ENCODE measurements around the gene POU2AF2. TPM values are rescaled to one million over a fixed set of nuclear protein-coding genes. Genes with fewer than 3 reads are reported as not detected.

POU2AF2 gene, protein sequence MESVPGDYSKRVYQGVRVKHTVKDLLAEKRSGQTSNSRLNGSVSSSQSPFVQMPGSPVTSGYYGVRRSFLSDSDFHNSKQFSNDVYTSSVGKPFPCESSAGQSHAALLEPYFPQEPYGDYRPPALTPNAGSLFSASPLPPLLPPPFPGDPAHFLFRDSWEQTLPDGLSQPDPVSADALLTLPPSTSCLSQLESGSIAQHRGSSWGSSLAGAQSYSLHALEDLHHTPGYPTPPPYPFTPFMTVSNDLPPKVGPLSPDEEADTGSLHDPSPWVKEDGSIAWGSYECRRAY
- not detected for total RNA-seq
- not detected for polyA plus RNA-seq

DNA sequence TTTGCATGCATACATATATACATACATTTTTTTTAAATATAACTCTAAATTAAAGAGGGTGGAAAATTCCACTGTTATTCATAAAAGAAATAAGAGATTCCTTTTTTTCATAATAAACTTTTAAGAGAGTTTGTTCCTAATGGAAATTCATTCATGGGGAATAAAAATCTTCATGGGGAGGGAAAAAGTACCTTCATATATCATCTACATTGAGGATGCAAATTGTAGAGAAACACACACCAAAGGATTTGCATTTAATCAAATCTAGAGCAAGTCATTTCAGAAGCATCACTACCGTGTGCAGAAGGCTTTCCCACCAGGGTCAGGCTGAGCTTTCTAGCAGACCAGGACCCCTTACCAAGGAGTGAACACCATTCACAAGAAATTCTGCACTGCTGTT lies at the start of gene POU2AF2:
Gene POU2AF2 (plus strand): TSS at position 301 of the 400 bp plus-strand sequence. CDS start 129 bp downstream, outside the sequence.
- peaks cover 21 to 28% of the 10 kb centered on the region in 2 donors for H3K27me3 Mint-ChIP-seq
- no peaks in the 10 kb centered on the region for H3K36me3 ChIP-seq (ENCODE audit: insufficient read depth, low read length)
- H3K27ac ChIP-seq (ENCODE audit: low read depth, low read length), result no peak within 1 kb of the TSS
- no peaks in the 10 kb centered on the region for H3K27me3 ChIP-seq (ENCODE audit: insufficient read depth, low read length)
- peaks cover 0 to 1% (median 0%) of the 10 kb centered on the region in 8 donors for H3K9me3 Mint-ChIP-seq
- no peak within 1 kb of the TSS for H3K4me3 Mint-ChIP-seq
- ChIA-PET POLR2A (ENCODE audit: partially characterized antibody) (no interaction called here), CTCF (ENCODE audit: partially characterized antibody) (no interaction called here)
- no peak for DNase-seq
- no peaks in the 10 kb centered on the region for H3K36me3 Mint-ChIP-seq
- H3K4me1 ChIP-seq (ENCODE audit: insufficient read depth, low read length), result no peaks in the 10 kb centered on the region
- H3K27ac Mint-ChIP-seq, result no peak within 1 kb of the TSS
- no peak within 1 kb of the TSS for H3K4me3 ChIP-seq (ENCODE audit: low read length in 2 of 2)
- no peaks in the 10 kb centered on the region for H3K4me1 Mint-ChIP-seq
- intact Hi-C loops (cut with micrococcal nuclease), result no loop called here
- no peaks in the 10 kb centered on the region for H3K9me3 ChIP-seq (ENCODE audit: control insufficient read depth in 1 of 2, low read length in 2 of 2)

DNA sequence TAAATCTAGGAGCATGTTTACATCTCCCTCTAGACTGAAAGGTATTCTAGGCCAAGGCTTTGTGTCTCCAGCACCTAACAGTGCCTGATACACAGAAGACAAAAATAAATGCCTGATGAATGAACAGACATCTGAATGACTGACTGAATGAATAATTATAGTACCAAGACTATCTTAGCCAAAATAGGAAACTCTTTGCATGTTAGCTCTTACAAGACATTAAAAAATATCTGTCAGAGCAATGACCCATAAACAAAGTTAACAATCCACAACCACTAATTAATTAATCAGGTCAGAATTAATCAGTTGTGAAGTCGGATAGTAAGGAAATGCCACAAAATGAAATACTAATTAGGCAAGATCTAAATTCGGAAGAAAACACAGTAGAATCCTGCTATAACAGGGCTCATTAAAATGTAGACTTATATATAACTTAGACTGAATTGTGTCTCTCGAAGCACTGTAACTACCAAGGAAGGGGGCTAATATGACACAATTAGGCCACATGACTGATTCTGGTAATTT lies 45.5 kb upstream of the POU2AF2 start:
- Mint-ChIP-seq H3K27ac (no peak overlapping the region), H3K36me3 (no peaks in the 10 kb centered on the region), H3K9me3 (no peaks in the 10 kb centered on the region), H3K27me3 (peaks cover 6 to 9% of the 10 kb centered on the region in 2 donors), H3K4me1 (peaks cover 0 to 3% (median 0%) of the 10 kb centered on the region in 4 donors), H3K4me3 (no peak overlapping the region)
- H3K36me3 ChIP-seq (ENCODE audit: insufficient read depth, low read length), result no peaks in the 10 kb centered on the region
- intact Hi-C loops (cut with micrococcal nuclease), result no loop called here
- ChIA-PET POLR2A (ENCODE audit: partially characterized antibody) (no interaction called here), CTCF (ENCODE audit: partially characterized antibody) (no interaction called here)
- DNase-seq, result no peak
- H3K27me3 ChIP-seq (ENCODE audit: insufficient read depth, low read length), result no peaks in the 10 kb centered on the region
- H3K4me1 ChIP-seq (ENCODE audit: insufficient read depth, low read length), result no peaks in the 10 kb centered on the region
- no peak overlapping the region for H3K4me3 ChIP-seq (ENCODE audit: low read length in 2 of 2)
- H3K27ac ChIP-seq (ENCODE audit: low read depth, low read length), result no peak overlapping the region
- H3K9me3 ChIP-seq (ENCODE audit: control insufficient read depth in 1 of 2, low read length in 2 of 2), result no peaks in the 10 kb centered on the region

DNA sequence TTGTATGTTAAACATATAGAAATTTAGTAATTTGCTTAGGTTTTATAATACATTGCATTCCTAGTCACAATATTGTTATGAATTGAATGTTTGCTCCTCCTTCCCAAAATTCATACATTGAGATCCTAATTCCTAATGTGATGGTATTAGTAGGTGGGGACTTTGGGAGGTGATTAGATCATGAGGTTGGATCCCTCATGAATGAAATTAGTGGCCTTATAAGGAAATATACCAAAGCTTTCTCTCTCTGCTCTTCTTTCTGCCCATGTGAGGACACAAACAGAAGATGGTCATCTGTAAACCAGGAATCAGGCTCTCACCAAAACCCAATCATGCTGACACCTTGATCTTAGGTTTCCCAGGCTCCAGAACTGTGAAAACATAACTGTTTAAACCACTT lies 41.3 kb upstream of the POU2AF2 start:
- Mint-ChIP-seq H3K36me3 (no peaks in the 10 kb centered on the region), H3K4me1 (no peaks in the 10 kb centered on the region), H3K27ac (no peak overlapping the region), H3K4me3 (no peak overlapping the region), H3K27me3 (peaks cover 4 to 7% of the 10 kb centered on the region in 2 donors), H3K9me3 (no peaks in the 10 kb centered on the region)
- Histone ChIP-seq H3K36me3 (ENCODE audit: insufficient read depth, low read length) (no peaks in the 10 kb centered on the region), H3K27me3 (ENCODE audit: insufficient read depth, low read length) (no peaks in the 10 kb centered on the region), H3K9me3 (ENCODE audit: control insufficient read depth in 1 of 2, low read length in 2 of 2) (no peaks in the 10 kb centered on the region), H3K4me3 (ENCODE audit: low read length in 2 of 2) (no peak overlapping the region), H3K4me1 (ENCODE audit: insufficient read depth, low read length) (no peaks in the 10 kb centered on the region), H3K27ac (ENCODE audit: low read depth, low read length) (no peak overlapping the region)
- POLR2A ChIA-PET (ENCODE audit: partially characterized antibody), result no interaction called here
- no peak for DNase-seq
- intact Hi-C loops (cut with micrococcal nuclease), result no loop called here
- CTCF ChIA-PET (ENCODE audit: partially characterized antibody), result no interaction called here

DNA sequence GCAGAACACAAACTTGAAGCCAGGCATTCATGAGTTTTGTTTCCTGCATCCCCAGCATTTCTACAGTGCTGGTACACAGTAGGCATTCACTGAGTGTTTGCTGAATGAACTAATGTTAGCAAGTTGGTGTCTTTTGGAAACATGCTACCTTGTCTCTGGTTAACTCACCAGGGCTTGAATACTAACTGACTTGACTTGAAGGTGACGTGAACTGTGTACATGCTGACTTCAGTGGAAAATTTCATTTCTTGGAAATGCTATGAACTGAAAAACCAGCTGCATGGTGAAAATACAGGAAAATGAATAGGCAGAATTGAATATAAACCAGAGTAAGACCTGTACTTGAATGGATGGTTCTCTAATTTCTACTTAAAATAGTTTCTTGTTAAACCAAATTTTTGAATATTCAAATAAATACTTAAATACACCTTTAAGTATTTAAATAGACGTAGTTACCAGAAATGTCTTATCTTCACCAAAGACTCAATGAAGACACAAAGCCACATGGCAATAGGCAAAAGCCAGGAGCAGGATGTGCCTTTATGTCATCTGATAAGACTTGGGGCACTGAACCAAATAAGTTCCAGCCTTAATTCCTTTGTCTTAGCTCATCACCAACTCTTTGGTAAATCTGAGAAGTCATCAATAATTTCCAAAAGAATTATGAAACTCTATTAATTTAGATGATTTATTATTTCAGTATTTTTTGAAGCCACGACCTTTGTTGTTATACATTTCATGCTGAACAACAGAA lies 39.7 kb upstream of the POU2AF2 start:
- ChIA-PET POLR2A (ENCODE audit: partially characterized antibody) (no interaction called here), CTCF (ENCODE audit: partially characterized antibody) (interaction anchor here (1.1 kb wide), 1 partner anchor 24 kb away, joined by 4 read pairs; no protein-coding TSS in a partner anchor)
- no peaks in the 10 kb centered on the region for H3K36me3 Mint-ChIP-seq
- H3K27ac ChIP-seq (ENCODE audit: low read depth, low read length), result no peak overlapping the region
- H3K36me3 ChIP-seq (ENCODE audit: insufficient read depth, low read length), result no peaks in the 10 kb centered on the region
- no peaks in the 10 kb centered on the region for H3K9me3 Mint-ChIP-seq
- intact Hi-C loops (cut with micrococcal nuclease), result no loop called here
- no peak overlapping the region for H3K4me3 ChIP-seq (ENCODE audit: low read length in 2 of 2)
- peaks cover 4 to 7% of the 10 kb centered on the region in 2 donors for H3K27me3 Mint-ChIP-seq
- H3K9me3 ChIP-seq (ENCODE audit: control insufficient read depth in 1 of 2, low read length in 2 of 2), result no peaks in the 10 kb centered on the region
- DNase-seq, result no peak
- H3K27ac Mint-ChIP-seq, result no peak overlapping the region
- no peaks in the 10 kb centered on the region for H3K4me1 Mint-ChIP-seq
- no peaks in the 10 kb centered on the region for H3K4me1 ChIP-seq (ENCODE audit: insufficient read depth, low read length)
- no peak overlapping the region for H3K4me3 Mint-ChIP-seq
- no peaks in the 10 kb centered on the region for H3K27me3 ChIP-seq (ENCODE audit: insufficient read depth, low read length)

DNA sequence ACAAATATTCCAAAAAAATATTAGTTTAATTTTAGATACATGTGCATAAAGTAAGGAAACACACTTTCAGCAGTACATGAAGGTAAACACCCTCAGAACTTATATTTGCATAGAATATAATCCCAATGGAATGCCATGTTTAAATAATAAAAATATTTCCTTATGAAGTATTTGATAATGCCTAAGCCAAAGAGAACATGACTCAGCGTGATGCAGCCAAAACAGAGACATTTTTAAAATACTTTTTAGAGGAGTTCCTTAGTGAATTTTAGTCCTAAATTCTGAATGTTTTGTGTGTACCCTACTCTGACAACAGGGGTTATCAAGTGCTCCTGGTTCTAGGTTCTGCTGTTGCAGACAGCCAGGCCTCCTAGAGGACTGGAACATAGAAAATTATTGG lies 39.1 kb upstream of the POU2AF2 start:
- H3K27me3 ChIP-seq (ENCODE audit: insufficient read depth, low read length), result no peaks in the 10 kb centered on the region
- ChIA-PET CTCF (ENCODE audit: partially characterized antibody) (no interaction called here), POLR2A (ENCODE audit: partially characterized antibody) (no interaction called here)
- Mint-ChIP-seq H3K4me3 (no peak overlapping the region), H3K9me3 (no peaks in the 10 kb centered on the region), H3K4me1 (no peaks in the 10 kb centered on the region), H3K27me3 (peaks cover 4 to 7% of the 10 kb centered on the region in 2 donors), H3K27ac (no peak overlapping the region), H3K36me3 (no peaks in the 10 kb centered on the region)
- intact Hi-C loops (cut with micrococcal nuclease), result no loop called here
- no peak overlapping the region for H3K27ac ChIP-seq (ENCODE audit: low read depth, low read length)
- no peak overlapping the region for H3K4me3 ChIP-seq (ENCODE audit: low read length in 2 of 2)
- no peaks in the 10 kb centered on the region for H3K9me3 ChIP-seq (ENCODE audit: control insufficient read depth in 1 of 2, low read length in 2 of 2)
- DNase-seq, result no peak
- H3K36me3 ChIP-seq (ENCODE audit: insufficient read depth, low read length), result no peaks in the 10 kb centered on the region
- no peaks in the 10 kb centered on the region for H3K4me1 ChIP-seq (ENCODE audit: insufficient read depth, low read length)

DNA sequence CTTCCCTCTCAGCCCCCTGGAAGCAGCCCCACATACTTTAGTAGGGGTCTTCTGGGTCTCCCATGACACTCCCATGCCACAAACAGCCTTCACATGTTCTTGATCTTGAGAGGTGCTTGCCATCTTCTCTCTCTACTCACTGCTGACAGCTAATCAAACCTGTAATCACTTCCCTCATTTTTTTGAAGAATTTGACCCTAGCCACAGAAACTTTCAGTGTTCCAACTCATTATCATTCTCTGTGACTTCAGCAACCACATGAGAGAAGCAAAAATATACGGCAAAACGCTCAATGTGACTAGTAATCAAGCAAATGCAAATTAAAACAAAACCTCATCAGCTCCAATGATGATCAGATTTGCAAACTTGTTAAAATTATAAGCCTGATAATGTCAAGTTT lies 38.3 kb upstream of the POU2AF2 start:
- intact Hi-C loops (cut with micrococcal nuclease), result no loop called here
- ChIA-PET CTCF (ENCODE audit: partially characterized antibody) (no interaction called here), POLR2A (ENCODE audit: partially characterized antibody) (no interaction called here)
- H3K36me3 Mint-ChIP-seq, result no peaks in the 10 kb centered on the region
- Histone ChIP-seq H3K4me3 (ENCODE audit: low read length in 2 of 2) (no peak overlapping the region), H3K36me3 (ENCODE audit: insufficient read depth, low read length) (no peaks in the 10 kb centered on the region), H3K9me3 (ENCODE audit: control insufficient read depth in 1 of 2, low read length in 2 of 2) (no peaks in the 10 kb centered on the region), H3K4me1 (ENCODE audit: insufficient read depth, low read length) (no peaks in the 10 kb centered on the region), H3K27me3 (ENCODE audit: insufficient read depth, low read length) (no peaks in the 10 kb centered on the region), H3K27ac (ENCODE audit: low read depth, low read length) (no peak overlapping the region)
- H3K27me3 Mint-ChIP-seq, result peaks cover 6 to 7% of the 10 kb centered on the region in 2 donors
- no peak overlapping the region for H3K4me3 Mint-ChIP-seq
- H3K4me1 Mint-ChIP-seq, result no peaks in the 10 kb centered on the region
- no peaks in the 10 kb centered on the region for H3K9me3 Mint-ChIP-seq
- no peak for DNase-seq
- no peak overlapping the region for H3K27ac Mint-ChIP-seq

DNA sequence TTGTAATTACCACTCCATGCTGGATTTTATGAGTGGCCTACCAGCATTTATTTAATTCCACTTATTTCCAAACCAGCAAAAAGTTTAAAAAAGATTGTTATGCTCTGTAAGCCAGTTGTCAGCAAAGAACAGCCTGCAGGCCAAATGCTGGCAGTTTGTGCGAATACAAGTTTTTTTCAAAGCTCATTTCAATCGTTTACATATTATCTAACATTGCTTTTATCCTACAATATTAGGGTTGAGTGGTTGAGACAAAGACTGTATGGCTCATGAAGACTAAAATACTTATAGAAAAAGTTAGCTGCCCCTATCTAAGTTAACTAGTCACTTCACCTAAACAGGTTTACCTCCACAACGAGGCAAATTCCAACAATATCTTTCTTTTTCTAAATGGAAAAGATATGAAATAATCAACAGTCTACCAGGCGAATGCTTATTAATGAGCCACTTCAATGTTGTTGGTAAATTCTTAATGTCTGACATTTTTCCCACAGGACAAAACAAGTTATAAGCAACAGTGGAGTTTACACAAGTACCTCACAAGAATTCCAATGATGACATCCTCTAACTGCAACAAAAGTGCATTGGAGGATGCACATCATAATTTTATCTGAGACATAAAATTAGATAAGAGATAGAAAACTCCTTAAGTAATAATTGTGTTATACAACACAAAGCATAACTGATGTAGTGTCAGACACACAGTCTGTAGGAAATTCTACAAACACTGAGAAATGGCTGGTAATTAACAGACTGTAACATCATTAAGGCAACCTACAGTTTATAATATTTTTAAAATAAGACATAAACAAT lies 35.8 kb upstream of the POU2AF2 start:
- H3K27me3 ChIP-seq (ENCODE audit: insufficient read depth, low read length), result no peaks in the 10 kb centered on the region
- ChIA-PET CTCF (ENCODE audit: partially characterized antibody) (no interaction called here), POLR2A (ENCODE audit: partially characterized antibody) (no interaction called here)
- intact Hi-C loops (cut with micrococcal nuclease), result no loop called here
- Mint-ChIP-seq H3K9me3 (no peaks in the 10 kb centered on the region), H3K4me1 (no peaks in the 10 kb centered on the region), H3K36me3 (no peaks in the 10 kb centered on the region), H3K4me3 (no peak overlapping the region), H3K27ac (no peak overlapping the region), H3K27me3 (peaks cover under 1 to 4% of the 10 kb centered on the region in 2 donors)
- H3K9me3 ChIP-seq (ENCODE audit: control insufficient read depth in 1 of 2, low read length in 2 of 2), result no peaks in the 10 kb centered on the region
- no peak overlapping the region for H3K4me3 ChIP-seq (ENCODE audit: low read length in 2 of 2)
- no peaks in the 10 kb centered on the region for H3K4me1 ChIP-seq (ENCODE audit: insufficient read depth, low read length)
- no peak overlapping the region for H3K27ac ChIP-seq (ENCODE audit: low read depth, low read length)
- no peaks in the 10 kb centered on the region for H3K36me3 ChIP-seq (ENCODE audit: insufficient read depth, low read length)
- no peak for DNase-seq
